GM21619 (cell line): ENCODE measurements around the gene HIVEP2.

Experiments used
- ATAC-seq: cut with Tn5 transposase; IDR thresholded peaks from one replicate; pipeline ENCODE4 v1.9.1; 2021; ENCODE audit not compliant: unreplicated experiment

Gene HIVEP2

GRCh38 chr6:142845624-142846458 is 99.1 kb downstream of the HIVEP2 start:
- ATAC-seq, result no peak

GRCh38 chr6:142845143-142845571 is 99.8 kb downstream of the HIVEP2 start:
- ATAC-seq, result peak; percentile 42

GRCh38 chr6:142844065-142844755 is 100.8 kb downstream of the HIVEP2 start:
- ATAC-seq, result no peak

GRCh38 chr6:142843361-142843760 is 101.6 kb downstream of the HIVEP2 start:
- ATAC-seq, result no peak

- ATAC-seq, result peak; percentile 71
Measured at GRCh38 chr6:142842418-142843261, 102.3 kb downstream of the HIVEP2 start.

- ATAC-seq, result no peak
Measured at GRCh38 chr6:142841915-142842314, 103.1 kb downstream of the HIVEP2 start.

- no peak for ATAC-seq
Measured at GRCh38 chr6:142839686-142840040, 105.3 kb downstream of the HIVEP2 start.

GRCh38 chr6:142838821-142839685 is 105.9 kb downstream of the HIVEP2 start:
- no peak for ATAC-seq

- no peak for ATAC-seq
Measured at GRCh38 chr6:142835787-142836535, 109.0 kb downstream of the HIVEP2 start.

GRCh38 chr6:142834853-142835252 is 110.1 kb downstream of the HIVEP2 start:
- ATAC-seq, result no peak

- no peak for ATAC-seq
Measured at GRCh38 chr6:142833798-142834197, 111.2 kb downstream of the HIVEP2 start.

- no peak for ATAC-seq
Measured at GRCh38 chr6:142833054-142833453, 111.9 kb downstream of the HIVEP2 start.

GRCh38 chr6:142830807-142831206 is 114.2 kb downstream of the HIVEP2 start:
- no peak for ATAC-seq

GRCh38 chr6:142830116-142830710 is 114.8 kb downstream of the HIVEP2 start:
- ATAC-seq, result no peak

GRCh38 chr6:142829556-142829955 is 115.4 kb downstream of the HIVEP2 start:
- ATAC-seq, result no peak

GRCh38 chr6:142827991-142828390 is 117.0 kb downstream of the HIVEP2 start:
- ATAC-seq, result no peak

GRCh38 chr6:142827369-142827768 is 117.6 kb downstream of the HIVEP2 start:
- ATAC-seq, result no peak

GRCh38 chr6:142825760-142826159 is 119.2 kb downstream of the HIVEP2 start:
- no peak for ATAC-seq

GRCh38 chr6:142824426-142824825 is 120.5 kb downstream of the HIVEP2 start:
- ATAC-seq, result no peak
